HepG2 (cell line): ENCODE data around the gene UNC5B. TPM values are rescaled to one million over a fixed set of nuclear protein-coding genes. Genes with fewer than 3 reads are reported as not detected.

ENCODE experiments used
- ATAC-seq: fragments of 200-7000 bp; cut with Tn5 transposase; 3 replicates; pipeline ENCODE4 v1.9.1; 2020; ENCODE audit warnings: mild to moderate bottlenecking, moderate library complexity
- BruUV-seq: library from RNA; stranded (reverse); fragments of 400-500 nt; replicated peaks from 2 replicates; lab custom pipeline; 2021; lab: Mats Ljungman, UMichigan
- CTCF ChIA-PET: fragments of 300-600 bp; formaldehyde crosslinking; extraction: SDS; loops from one replicate; lab custom pipeline; 2021; ENCODE audit warnings: low total read pairs, inconsistent platforms, low intra/inter-chr PET ratio; lab: Yijun Ruan, JAX
- POLR2A ChIA-PET: fragments of 350-600 bp; sonication (Branson Sonifier 250); formaldehyde crosslinking; loops from one replicate; lab custom pipeline; 2020; ENCODE audit warnings: antibody characterized with exemption, inconsistent platforms; lab: Yijun Ruan, JAX
- DNase-seq: peaks from one replicate; pipeline ENCODE4 v3.0.0-alpha.2; 2015; ENCODE audit warnings: low spot score
- FAIRE-seq: peaks from 3 replicates; lab custom pipeline; 2011; peaks lifted over from hg19 to GRCh38; lab: Jason Lieb, UNC
- H2AFZ ChIP-seq: one replicate; pipeline ENCODE4 v1.6.1; 2011; ENCODE audit warnings: low read length, inconsistent platforms
- H3K27ac ChIP-seq: fragments of 300-600 bp; 3 replicates; pipeline ENCODE4 v1.8.0; 2011; ENCODE audit warnings: mixed run types, mild to moderate bottlenecking, mixed read lengths, low read length, inconsistent platforms; ENCODE audit not compliant: insufficient read depth; ENCODE audit errors: extremely low read length
- H3K27me3 ChIP-seq, 2 experiments: fragments of 200-600 bp in 1 of 2; 2 replicates in 1 of 2; 3 replicates in 1 of 2; pipeline versions ENCODE4 v1.6.0 to v1.8.0; 2011; ENCODE audit warnings: low read length in 2 of 2, mild to moderate bottlenecking in 2 of 2, moderate library complexity in 2 of 2, inconsistent platforms in 1 of 2; ENCODE audit not compliant: insufficient read depth in 2 of 2, control insufficient read depth in 1 of 2
- H3K36me3 ChIP-seq, 2 experiments: fragments of 200-600 bp in 1 of 2; replicated peaks in 1 of 2; 2 replicates in 1 of 2; 3 replicates in 1 of 2; pipeline versions ENCODE4 v1.5.1 to v1.8.0; 2011; ENCODE audit warnings: low read length in 2 of 2, inconsistent platforms in 1 of 2; ENCODE audit not compliant: insufficient read depth in 2 of 2, control insufficient read depth in 1 of 2
- H3K4me1 ChIP-seq: 2 replicates; pipeline ENCODE4 v1.5.1; 2012; ENCODE audit warnings: low read length, inconsistent platforms; ENCODE audit not compliant: insufficient read depth
- H3K4me2 ChIP-seq: 2 replicates; pipeline ENCODE4 v1.6.0; 2011; ENCODE audit warnings: low read depth, low read length, inconsistent platforms
- H3K4me3 ChIP-seq, 3 experiments: fragments of 200-600 bp in 1 of 3; sonication (generic), shearing (Covaris generic) in 1 of 3; replicated peaks in 1 of 3; 2 replicates each; pipeline ENCODE4 v1.5.1; 2011 to 2016; ENCODE audit warnings: low read length in 3 of 3, inconsistent platforms in 2 of 3, low read depth in 2 of 3, mild to moderate bottlenecking in 2 of 3, control low read depth in 1 of 3, mixed read lengths in 1 of 3; ENCODE audit not compliant: insufficient read depth in 1 of 3
- H3K79me2 ChIP-seq: one replicate; pipeline ENCODE4 v1.6.1; 2011; ENCODE audit warnings: low read length, inconsistent platforms; ENCODE audit not compliant: insufficient read depth
- H3K9ac ChIP-seq: 2 replicates; pipeline ENCODE4 v1.6.0; 2011; ENCODE audit warnings: mild to moderate bottlenecking, low read depth, low read length, inconsistent platforms; ENCODE audit not compliant: insufficient read depth
- H3K9me3 ChIP-seq: 2 replicates; pipeline ENCODE4 v1.5.1; 2012; ENCODE audit warnings: mild to moderate bottlenecking, low read length
- H4K20me1 ChIP-seq: 2 replicates; pipeline ENCODE4 v1.6.0; 2011; ENCODE audit warnings: inconsistent platforms, mild to moderate bottlenecking, low read length, moderate library complexity; ENCODE audit not compliant: insufficient read depth
- ADNP ChIP-seq: sonication (generic); formaldehyde crosslinking; IDR thresholded peaks from 2 replicates; pipeline ENCODE4 v1.4.0; 2020; ENCODE audit warnings: missing genetic modification reagents
- ARNT2 ChIP-seq: sonication (generic); formaldehyde crosslinking; IDR thresholded peaks from 2 replicates; pipeline ENCODE4 v1.8.0; 2022; ENCODE audit warnings: mild to moderate bottlenecking, low read depth, missing genetic modification reagents, moderate library complexity
- HDAC2 ChIP-seq: sonication (generic); formaldehyde crosslinking; IDR thresholded peaks from 2 replicates; pipeline ENCODE4 v1.4.0; 2020; ENCODE audit warnings: missing genetic modification reagents
- MZF1 ChIP-seq: sonication (generic); formaldehyde crosslinking; IDR thresholded peaks from 2 replicates; pipeline ENCODE4 v1.8.1; 2023; ENCODE audit warnings: mild to moderate bottlenecking, missing genetic modification reagents, borderline replicate concordance
- NFKBIZ ChIP-seq: IDR thresholded peaks from 2 replicates; pipeline ENCODE4 v1.6.1; 2018; ENCODE audit warnings: missing genetic modification reagents, missing compliant biosample characterization
- PPARG ChIP-seq: conservative IDR thresholded peaks from 2 replicates; pipeline ENCODE4 v1.6.1; 2016; ENCODE audit warnings: missing biosample characterization, missing genetic modification reagents
- PRPF4 ChIP-seq: fragments of 200-400 bp; formaldehyde crosslinking; IDR thresholded peaks from 2 replicates; pipeline ENCODE4 v1.6.1; 2016; ENCODE audit warnings: low read length, low read depth; ENCODE audit not compliant: poor library complexity, severe bottlenecking
- SAP130 ChIP-seq: IDR thresholded peaks from 2 replicates; pipeline ENCODE4 v1.6.1; 2016; ENCODE audit warnings: low read depth
- SIN3B ChIP-seq: fragments of 150-350 bp; IDR thresholded peaks from 2 replicates; pipeline ENCODE4 v1.6.1; 2014; ENCODE audit warnings: low read length
- TRIM24 ChIP-seq: sonication (generic); formaldehyde crosslinking; IDR thresholded peaks from 2 replicates; pipeline ENCODE4 v1.8.0; 2022; ENCODE audit warnings: mild to moderate bottlenecking, missing genetic modification reagents
- U2AF2 ChIP-seq: fragments of 200-400 bp; formaldehyde crosslinking; IDR thresholded peaks from 2 replicates; pipeline ENCODE4 v1.6.1; 2017; ENCODE audit warnings: low read depth, mild to moderate bottlenecking, low read length
- ZNF230 ChIP-seq: sonication (generic); formaldehyde crosslinking; IDR thresholded peaks from 2 replicates; pipeline ENCODE4 v1.4.0; 2020; ENCODE audit warnings: mild to moderate bottlenecking, missing genetic modification reagents
- ZNF660 ChIP-seq: sonication (generic); formaldehyde crosslinking; IDR thresholded peaks from 2 replicates; pipeline ENCODE4 v1.5.1; 2020; ENCODE audit warnings: mild to moderate bottlenecking, low read depth, missing genetic modification reagents, borderline replicate concordance
- WGBS: methylation state at CpG from one replicate; pipeline ENCODE4 v1.1.6; 2017; ENCODE audit warnings: low lambda C conversion rate; 5-methylcytosine and 5-hydroxymethylcytosine counted together
- in situ Hi-C: cut with HindIII; loops from 2 replicates; pipeline ENCODE4 v1.10.0; 2017; ENCODE audit warnings: low pct_unique_long_range_greater_than_20kb; ENCODE audit not compliant: extremely low pct_ligation_motif_present
- intact Hi-C: fragments of 100-400 bp; cut with micrococcal nuclease; formaldehyde crosslinking; loops from one replicate; pipeline ENCODE4 v1.10.0; 2022; ENCODE audit not compliant: unreplicated experiment
- polyA plus RNA-seq, 8 experiments: library from polyadenylated mRNA; depleted of rRNA in 3 of 8; stranded (reverse) in 7 of 8; unstranded in 1 of 8; fragments of >200 nt; fragmentation: Illumina TruSeq in 4 of 8; extraction: Trizol in 4 of 8; gene quantifications; 2 replicates each; pipeline versions ENCODE4 v1.2.1 to v1.2.3, GENCODE V29; 2011 to 2016; ENCODE audit warnings: low read depth in 4 of 8, missing spikeins in 1 of 8, mixed read lengths in 1 of 8; ENCODE audit not compliant: insufficient read depth in 1 of 8
- total RNA-seq, 5 experiments: library from RNA; depleted of rRNA; stranded (reverse); fragments of >200 nt; fragmentation: Illumina TruSeq; extraction: Trizol; gene quantifications; 2 replicates each; pipeline ENCODE4 v1.2.3, GENCODE V29; 2016; ENCODE audit warnings: low read depth in 1 of 5
- TF ChIP-seq, protein P1 (sequence below): IDR thresholded peaks from 2 replicates; pipeline ENCODE4 v1.6.1; 2016; ENCODE audit warnings: control low read depth
- TF ChIP-seq, protein P2 (sequence below): sonication (generic); formaldehyde crosslinking; IDR thresholded peaks from 2 replicates; pipeline ENCODE4 v1.8.1; 2023; ENCODE audit warnings: mild to moderate bottlenecking, missing genetic modification reagents
- TF ChIP-seq, protein P3 (sequence below): sonication (generic); formaldehyde crosslinking; IDR thresholded peaks from 2 replicates; pipeline ENCODE4 v1.4.0; 2020; ENCODE audit warnings: missing genetic modification reagents

The UNC5B gene
- total and polyA plus RNA-seq, 2 of the 13 experiments (the other 11 are each of a cell fraction or from before 2014, with no cell fraction given): 0.07 TPM

DNA sequence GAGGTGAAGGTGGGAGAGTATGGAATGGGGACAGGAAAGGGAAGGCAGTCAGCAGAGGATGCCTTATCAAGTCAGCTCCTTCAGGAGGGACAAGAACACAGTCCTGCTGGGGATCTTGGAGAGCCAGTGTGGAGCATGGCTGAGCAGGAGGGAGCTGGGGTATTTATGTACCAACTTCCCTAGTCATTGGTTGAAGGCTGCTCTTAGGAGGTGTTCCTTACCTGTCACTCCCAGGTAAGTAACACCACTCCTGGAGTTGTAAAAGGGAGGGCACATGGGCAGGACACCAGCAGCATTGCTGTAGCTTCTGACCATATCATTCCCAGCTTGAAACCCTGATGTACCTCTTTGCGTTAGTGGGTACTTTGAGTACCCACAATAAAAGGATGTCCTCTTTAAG, 136.5 kb downstream of the UNC5B start:
- WGBS: no CpG with 5 or more reads among the region's 1 CpG
- ATAC-seq: no peak
- Histone ChIP-seq H4K20me1 (no peaks in the 10 kb centered on the region), H2AFZ (no peak overlapping the region), H3K4me1 (peaks cover 71% of the 10 kb centered on the region), H3K79me2 (peaks cover 4% of the 10 kb centered on the region), H3K4me3 (no peak overlapping the region), H3K36me3 (peaks cover 8 to 35% of the 10 kb centered on the region in 2 experiments; a peak in 4 of 5 replicates), H3K9ac (no peak overlapping the region), H3K4me2 (no peak overlapping the region), H3K27ac (peak overlapping the region; percentile 76), H3K27me3 (no peaks in the 10 kb centered on the region), H3K9me3 (no peaks in the 10 kb centered on the region)
- in situ Hi-C loops: loop anchor here (25.0 kb wide), 1 partner anchor 688 kb away; no protein-coding TSS in a partner anchor
- ChIA-PET POLR2A (interaction anchor here (0.9 to 3.9 kb wide), 6 partner anchors 12 to 30 kb away, joined by 3 to 72 read pairs (median 5); partner anchors contain the start of gene SLC29A3), CTCF (no interaction called here)
- BruUV-seq: no TSS peak
- intact Hi-C loops: loop anchor here (2.0 kb wide), 1 partner anchor 14 kb away; no protein-coding TSS in a partner anchor
- FAIRE-seq: no peak
- no peak for DNase-seq
- TF ChIP-seq PPARG (CRISPR knock-in tag) (no peak), ZNF230 (no peak), NFKBIZ (CRISPR knock-in tag) (no peak), PRPF4 (no peak), SIN3B (no peak)
- TF ChIP-seq, protein P1, sequence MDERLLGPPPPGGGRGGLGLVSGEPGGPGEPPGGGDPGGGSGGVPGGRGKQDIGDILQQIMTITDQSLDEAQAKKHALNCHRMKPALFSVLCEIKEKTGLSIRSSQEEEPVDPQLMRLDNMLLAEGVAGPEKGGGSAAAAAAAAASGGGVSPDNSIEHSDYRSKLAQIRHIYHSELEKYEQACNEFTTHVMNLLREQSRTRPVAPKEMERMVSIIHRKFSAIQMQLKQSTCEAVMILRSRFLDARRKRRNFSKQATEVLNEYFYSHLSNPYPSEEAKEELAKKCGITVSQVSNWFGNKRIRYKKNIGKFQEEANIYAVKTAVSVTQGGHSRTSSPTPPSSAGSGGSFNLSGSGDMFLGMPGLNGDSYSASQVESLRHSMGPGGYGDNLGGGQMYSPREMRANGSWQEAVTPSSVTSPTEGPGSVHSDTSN (CRISPR knock-in tag): no peak

DNA sequence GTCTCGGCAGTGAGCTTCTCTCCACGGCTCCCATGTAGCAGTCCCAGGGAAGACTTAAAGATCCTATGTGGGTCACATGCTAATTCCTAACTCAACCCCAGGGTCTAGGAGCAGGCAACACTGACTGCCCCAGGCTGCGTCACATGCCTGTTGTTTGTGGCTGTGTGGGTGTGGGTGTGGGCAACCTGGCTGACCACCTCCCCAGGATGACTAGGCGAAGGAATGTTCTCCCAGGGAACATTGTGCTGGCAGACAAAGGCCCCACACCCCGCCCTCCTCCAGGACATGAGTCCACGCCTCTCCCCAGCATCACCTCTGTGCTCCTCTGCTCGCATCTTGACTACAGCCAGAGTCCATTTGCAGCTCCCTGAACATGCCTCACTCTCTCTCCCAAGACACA, 137.0 kb downstream of the UNC5B start:
- ATAC-seq (no peak), FAIRE-seq (no peak), DNase-seq (no peak)
- H3K4me3 ChIP-seq: no peak overlapping the region
- no peak overlapping the region for H3K27ac ChIP-seq
- no peaks in the 10 kb centered on the region for H3K27me3 ChIP-seq
- 98% methylated on average over 5 of the region's 7 CpGs for WGBS
- H3K4me2 ChIP-seq: no peak overlapping the region
- POLR2A ChIA-PET: interaction anchor here (1.2 to 3.9 kb wide), 4 partner anchors 13 to 30 kb away, joined by 3 to 72 read pairs (median 5); partner anchors contain the start of gene SLC29A3
- no TSS peak for BruUV-seq
- H3K79me2 ChIP-seq: peaks cover 4% of the 10 kb centered on the region
- H3K36me3 ChIP-seq: peaks cover 13 to 41% of the 10 kb centered on the region in 2 experiments; a peak in 4 of 5 replicates
- no peaks in the 10 kb centered on the region for H3K9me3 ChIP-seq
- H3K4me1 ChIP-seq: peaks cover 65% of the 10 kb centered on the region
- CTCF ChIA-PET: no interaction called here
- intact Hi-C loops (loop anchor here (2.0 kb wide), 1 partner anchor 15 kb away; no protein-coding TSS in a partner anchor), in situ Hi-C loops (loop anchor here (25.0 kb wide), 1 partner anchor 688 kb away; no protein-coding TSS in a partner anchor)
- H3K9ac ChIP-seq: no peak overlapping the region
- no peak overlapping the region for H2AFZ ChIP-seq
- H4K20me1 ChIP-seq: no peaks in the 10 kb centered on the region
- TF ChIP-seq HDAC2 (CRISPR knock-in tag): no peak
- no peak for TF ChIP-seq ZNF660 (CRISPR knock-in tag)
- TF ChIP-seq ADNP (CRISPR knock-in tag): no peak
- TF ChIP-seq MZF1: no peak
- TF ChIP-seq, protein P2, sequence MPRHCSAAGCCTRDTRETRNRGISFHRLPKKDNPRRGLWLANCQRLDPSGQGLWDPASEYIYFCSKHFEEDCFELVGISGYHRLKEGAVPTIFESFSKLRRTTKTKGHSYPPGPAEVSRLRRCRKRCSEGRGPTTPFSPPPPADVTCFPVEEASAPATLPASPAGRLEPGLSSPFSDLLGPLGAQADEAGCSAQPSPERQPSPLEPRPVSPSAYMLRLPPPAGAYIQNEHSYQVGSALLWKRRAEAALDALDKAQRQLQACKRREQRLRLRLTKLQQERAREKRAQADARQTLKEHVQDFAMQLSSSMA (CRISPR knock-in tag): no peak
- no peak for TF ChIP-seq TRIM24 (CRISPR knock-in tag)
- TF ChIP-seq SAP130 (CRISPR knock-in tag): no peak
- TF ChIP-seq ARNT2 (CRISPR knock-in tag): no peak
- TF ChIP-seq, protein P3, sequence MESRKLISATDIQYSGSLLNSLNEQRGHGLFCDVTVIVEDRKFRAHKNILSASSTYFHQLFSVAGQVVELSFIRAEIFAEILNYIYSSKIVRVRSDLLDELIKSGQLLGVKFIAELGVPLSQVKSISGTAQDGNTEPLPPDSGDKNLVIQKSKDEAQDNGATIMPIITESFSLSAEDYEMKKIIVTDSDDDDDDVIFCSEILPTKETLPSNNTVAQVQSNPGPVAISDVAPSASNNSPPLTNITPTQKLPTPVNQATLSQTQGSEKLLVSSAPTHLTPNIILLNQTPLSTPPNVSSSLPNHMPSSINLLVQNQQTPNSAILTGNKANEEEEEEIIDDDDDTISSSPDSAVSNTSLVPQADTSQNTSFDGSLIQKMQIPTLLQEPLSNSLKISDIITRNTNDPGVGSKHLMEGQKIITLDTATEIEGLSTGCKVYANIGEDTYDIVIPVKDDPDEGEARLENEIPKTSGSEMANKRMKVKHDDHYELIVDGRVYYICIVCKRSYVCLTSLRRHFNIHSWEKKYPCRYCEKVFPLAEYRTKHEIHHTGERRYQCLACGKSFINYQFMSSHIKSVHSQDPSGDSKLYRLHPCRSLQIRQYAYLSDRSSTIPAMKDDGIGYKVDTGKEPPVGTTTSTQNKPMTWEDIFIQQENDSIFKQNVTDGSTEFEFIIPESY: no peak
- TF ChIP-seq U2AF2: no peak
